ENCODE measurements around the gene POMT1.

POMT1 gene

DNA sequence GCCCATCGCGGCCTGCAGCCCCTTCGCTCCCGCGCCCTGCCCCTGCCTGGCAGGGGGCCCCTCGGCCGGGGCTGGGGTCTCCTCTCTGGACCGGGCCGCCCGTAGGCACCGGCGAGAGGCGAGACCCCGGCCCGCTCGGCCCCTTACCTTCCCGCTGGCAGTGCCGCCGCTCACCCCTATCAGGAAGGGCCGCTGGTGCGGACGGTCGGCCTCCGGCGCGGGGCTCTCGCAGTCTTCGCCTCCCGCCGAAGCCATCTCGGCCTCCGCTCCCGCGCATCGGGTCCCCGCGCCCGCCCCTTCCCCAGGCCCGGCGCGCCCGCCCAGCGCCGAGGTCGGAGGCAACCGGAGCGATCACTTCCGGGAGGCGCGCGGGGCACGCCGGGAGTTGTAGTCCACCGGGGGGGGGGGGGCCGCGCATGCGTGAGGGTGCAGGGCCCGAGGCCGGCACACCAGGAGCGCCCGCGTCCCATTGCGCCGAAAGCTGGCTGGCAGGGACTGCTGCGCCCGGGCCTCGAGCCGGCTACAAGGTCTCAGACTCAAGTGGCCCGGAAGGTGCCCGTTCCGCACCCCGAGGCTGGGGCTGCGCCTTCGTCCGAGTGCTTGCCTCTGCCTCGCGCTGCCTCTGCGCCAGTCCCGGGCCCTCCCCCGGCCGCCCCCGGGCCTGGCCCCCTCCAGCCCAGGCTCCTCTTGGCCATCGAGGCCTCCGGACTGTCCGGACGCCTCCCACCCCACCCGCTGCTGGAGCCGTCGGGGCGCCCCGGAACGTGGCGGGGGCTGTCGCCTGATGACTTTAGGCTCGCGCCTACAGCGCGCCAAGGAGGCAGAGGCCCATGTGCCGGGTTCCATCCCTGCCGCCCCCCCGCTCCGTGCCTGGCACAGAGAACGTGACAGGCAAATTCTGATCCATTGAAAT is 28.5 kb downstream of the POMT1 start, which contains the start of gene UCK1:
Gene UCK1, minus strand, starts transcription at position 344 of the 913 bp plus-strand sequence. Its CDS starts 89 bp downstream, at position 255.
- TF ChIP-seq CREB1 (IDR thresholded peaks at IDR 0.05; ENCODE audit: low read depth) (no peak), FOXM1 (IDR thresholded peaks at IDR 0.05; ENCODE audit: borderline replicate concordance, low read depth) (no peak), TAF1 (IDR thresholded peaks at IDR 0.05; ENCODE audit: low read depth) (peak; percentile 55; the same call in 1 of the 2 replicates), TEAD4 (IDR thresholded peaks at IDR 0.05) (no peak), NFIC (IDR thresholded peaks at IDR 0.05) (no peak), ZBTB7A (IDR thresholded peaks at IDR 0.05; ENCODE audit: low read depth) (no peak; the same call in 1 of the 2 replicates), YY1 (IDR thresholded peaks at IDR 0.05; ENCODE audit: low read depth) (0 out of 2 replicates have a peak, but pooled peaks have one; percentile 4), EP300 (IDR thresholded peaks at IDR 0.05; ENCODE audit: borderline replicate concordance) (no peak), EGR1 (IDR thresholded peaks at IDR 0.05) (no peak), CEBPB (IDR thresholded peaks at IDR 0.05) (no peak), RAD21 (IDR thresholded peaks at IDR 0.05; ENCODE audit: low read depth) (0 out of 2 replicates have a peak, but pooled peaks have one; percentile 4), TCF12 (IDR thresholded peaks at IDR 0.05; ENCODE audit: low read depth) (peak; percentile 34; the same call in 1 of the 2 replicates)
- TF ChIP-seq, protein P1, sequence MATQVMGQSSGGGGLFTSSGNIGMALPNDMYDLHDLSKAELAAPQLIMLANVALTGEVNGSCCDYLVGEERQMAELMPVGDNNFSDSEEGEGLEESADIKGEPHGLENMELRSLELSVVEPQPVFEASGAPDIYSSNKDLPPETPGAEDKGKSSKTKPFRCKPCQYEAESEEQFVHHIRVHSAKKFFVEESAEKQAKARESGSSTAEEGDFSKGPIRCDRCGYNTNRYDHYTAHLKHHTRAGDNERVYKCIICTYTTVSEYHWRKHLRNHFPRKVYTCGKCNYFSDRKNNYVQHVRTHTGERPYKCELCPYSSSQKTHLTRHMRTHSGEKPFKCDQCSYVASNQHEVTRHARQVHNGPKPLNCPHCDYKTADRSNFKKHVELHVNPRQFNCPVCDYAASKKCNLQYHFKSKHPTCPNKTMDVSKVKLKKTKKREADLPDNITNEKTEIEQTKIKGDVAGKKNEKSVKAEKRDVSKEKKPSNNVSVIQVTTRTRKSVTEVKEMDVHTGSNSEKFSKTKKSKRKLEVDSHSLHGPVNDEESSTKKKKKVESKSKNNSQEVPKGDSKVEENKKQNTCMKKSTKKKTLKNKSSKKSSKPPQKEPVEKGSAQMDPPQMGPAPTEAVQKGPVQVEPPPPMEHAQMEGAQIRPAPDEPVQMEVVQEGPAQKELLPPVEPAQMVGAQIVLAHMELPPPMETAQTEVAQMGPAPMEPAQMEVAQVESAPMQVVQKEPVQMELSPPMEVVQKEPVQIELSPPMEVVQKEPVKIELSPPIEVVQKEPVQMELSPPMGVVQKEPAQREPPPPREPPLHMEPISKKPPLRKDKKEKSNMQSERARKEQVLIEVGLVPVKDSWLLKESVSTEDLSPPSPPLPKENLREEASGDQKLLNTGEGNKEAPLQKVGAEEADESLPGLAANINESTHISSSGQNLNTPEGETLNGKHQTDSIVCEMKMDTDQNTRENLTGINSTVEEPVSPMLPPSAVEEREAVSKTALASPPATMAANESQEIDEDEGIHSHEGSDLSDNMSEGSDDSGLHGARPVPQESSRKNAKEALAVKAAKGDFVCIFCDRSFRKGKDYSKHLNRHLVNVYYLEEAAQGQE (IDR thresholded peaks at IDR 0.05; ENCODE audit: low read depth): no peak
- TF ChIP-seq, protein P2, sequence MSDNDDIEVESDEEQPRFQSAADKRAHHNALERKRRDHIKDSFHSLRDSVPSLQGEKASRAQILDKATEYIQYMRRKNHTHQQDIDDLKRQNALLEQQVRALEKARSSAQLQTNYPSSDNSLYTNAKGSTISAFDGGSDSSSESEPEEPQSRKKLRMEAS (IDR thresholded peaks at IDR 0.05): peak; percentile 59

DNA sequence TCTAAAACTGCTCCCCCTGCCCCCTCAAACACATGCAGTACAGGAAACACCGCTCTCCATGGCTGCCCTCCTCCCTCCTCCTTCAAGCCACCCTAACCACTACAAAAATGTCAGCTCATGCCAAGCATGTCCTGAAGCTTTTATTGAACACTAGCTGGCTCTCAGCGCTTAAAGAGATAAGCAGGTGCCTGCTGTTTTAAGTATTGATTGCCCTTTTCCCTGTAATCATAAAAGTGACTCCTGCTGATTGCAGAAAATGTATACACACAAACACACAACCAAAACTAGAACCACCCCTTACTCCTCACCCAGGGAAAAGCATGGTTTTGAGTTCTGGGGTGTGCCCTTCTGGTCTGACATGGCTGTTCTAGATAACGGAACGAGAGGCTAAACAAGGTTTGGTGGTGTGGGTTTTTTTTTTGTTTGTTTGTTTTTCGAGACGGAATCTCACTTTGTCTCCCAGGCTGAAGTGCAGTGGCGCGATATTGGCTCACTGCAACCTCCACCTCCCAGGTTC is 32.1 kb downstream of the POMT1 start:
- TF ChIP-seq, protein P2 (IDR thresholded peaks at IDR 0.05): no peak
- TF ChIP-seq NFIC (IDR thresholded peaks at IDR 0.05) (no peak), TAF1 (IDR thresholded peaks at IDR 0.05; ENCODE audit: low read depth) (no peak), ZBTB7A (IDR thresholded peaks at IDR 0.05; ENCODE audit: low read depth) (no peak), CREB1 (IDR thresholded peaks at IDR 0.05; ENCODE audit: low read depth) (no peak), EP300 (IDR thresholded peaks at IDR 0.05; ENCODE audit: borderline replicate concordance) (no peak), YY1 (IDR thresholded peaks at IDR 0.05; ENCODE audit: low read depth) (no peak), TEAD4 (IDR thresholded peaks at IDR 0.05) (no peak), TCF12 (IDR thresholded peaks at IDR 0.05; ENCODE audit: low read depth) (no peak), RAD21 (IDR thresholded peaks at IDR 0.05; ENCODE audit: low read depth) (no peak), FOXM1 (IDR thresholded peaks at IDR 0.05; ENCODE audit: borderline replicate concordance, low read depth) (no peak), CEBPB (IDR thresholded peaks at IDR 0.05) (no peak), EGR1 (IDR thresholded peaks at IDR 0.05) (no peak)
- TF ChIP-seq, protein P3, sequence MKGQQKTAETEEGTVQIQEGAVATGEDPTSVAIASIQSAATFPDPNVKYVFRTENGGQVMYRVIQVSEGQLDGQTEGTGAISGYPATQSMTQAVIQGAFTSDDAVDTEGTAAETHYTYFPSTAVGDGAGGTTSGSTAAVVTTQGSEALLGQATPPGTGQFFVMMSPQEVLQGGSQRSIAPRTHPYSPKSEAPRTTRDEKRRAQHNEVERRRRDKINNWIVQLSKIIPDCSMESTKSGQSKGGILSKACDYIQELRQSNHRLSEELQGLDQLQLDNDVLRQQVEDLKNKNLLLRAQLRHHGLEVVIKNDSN (IDR thresholded peaks at IDR 0.05): no peak
- TF ChIP-seq, protein P1 (IDR thresholded peaks at IDR 0.05; ENCODE audit: low read depth): no peak

DNA sequence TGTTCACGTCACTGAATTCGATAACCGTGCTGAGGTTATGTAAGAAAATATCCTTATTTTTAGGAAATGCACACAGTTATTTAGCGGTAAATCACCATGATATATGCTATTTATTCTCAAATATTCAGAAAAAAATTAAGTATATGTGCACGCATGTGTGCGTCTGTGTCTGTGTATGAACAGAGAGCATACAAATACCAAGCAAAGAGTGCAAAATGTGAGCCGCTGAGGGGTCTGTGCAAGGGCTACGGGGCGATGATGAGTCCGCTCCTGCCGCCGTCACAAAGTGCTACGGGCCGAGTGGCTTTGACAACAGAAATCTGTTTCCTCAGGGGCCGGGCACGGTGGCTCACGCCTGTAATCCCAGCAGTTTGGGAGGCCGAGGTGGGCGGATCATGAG is 35.2 kb downstream of the POMT1 start:
- TF ChIP-seq, protein P3 (IDR thresholded peaks at IDR 0.05): no peak
- TF ChIP-seq, protein P2 (IDR thresholded peaks at IDR 0.05): no peak
- no peak for TF ChIP-seq TCF12 (IDR thresholded peaks at IDR 0.05; ENCODE audit: low read depth)
- no peak for TF ChIP-seq TAF1 (IDR thresholded peaks at IDR 0.05; ENCODE audit: low read depth)
- no peak for TF ChIP-seq CREB1 (IDR thresholded peaks at IDR 0.05; ENCODE audit: low read depth)
- no peak for TF ChIP-seq RAD21 (IDR thresholded peaks at IDR 0.05; ENCODE audit: low read depth)

DNA sequence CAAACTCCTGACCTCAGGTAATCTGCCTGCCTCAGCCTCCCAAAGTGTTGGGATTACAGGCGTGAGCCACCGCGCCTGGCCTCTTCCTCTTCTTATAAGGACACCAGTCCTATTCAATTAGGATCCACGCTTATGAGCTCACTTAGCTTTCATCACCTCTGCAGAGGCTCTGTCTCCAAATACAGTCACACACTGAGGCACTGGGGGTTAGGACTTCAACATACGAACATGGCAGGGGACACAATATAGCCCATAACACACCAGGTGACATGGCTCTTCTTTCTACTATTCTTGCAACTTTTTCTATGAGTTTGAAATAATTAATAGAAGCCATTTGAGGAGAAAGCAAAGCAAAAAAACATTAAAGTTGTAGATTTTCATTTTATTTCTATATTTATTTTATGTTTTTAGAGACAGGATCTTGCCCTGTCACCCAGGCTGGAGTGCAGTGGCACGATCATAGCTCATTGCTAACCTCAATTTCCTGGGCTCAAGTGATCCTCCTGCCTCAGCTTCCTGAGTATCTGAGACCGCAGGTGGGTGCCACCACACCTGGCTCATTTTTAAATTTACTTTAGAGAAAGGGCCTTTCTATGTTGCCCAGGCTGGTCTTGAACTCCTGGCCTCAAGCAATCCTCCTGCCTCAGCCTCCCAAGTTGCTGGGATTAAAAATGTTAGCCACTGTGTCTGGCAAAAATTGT is 36.7 kb downstream of the POMT1 start:
- TF ChIP-seq CEBPB (IDR thresholded peaks at IDR 0.05): no peak
- no peak for TF ChIP-seq RAD21 (IDR thresholded peaks at IDR 0.05; ENCODE audit: low read depth)
- no peak for TF ChIP-seq EGR1 (IDR thresholded peaks at IDR 0.05)

DNA sequence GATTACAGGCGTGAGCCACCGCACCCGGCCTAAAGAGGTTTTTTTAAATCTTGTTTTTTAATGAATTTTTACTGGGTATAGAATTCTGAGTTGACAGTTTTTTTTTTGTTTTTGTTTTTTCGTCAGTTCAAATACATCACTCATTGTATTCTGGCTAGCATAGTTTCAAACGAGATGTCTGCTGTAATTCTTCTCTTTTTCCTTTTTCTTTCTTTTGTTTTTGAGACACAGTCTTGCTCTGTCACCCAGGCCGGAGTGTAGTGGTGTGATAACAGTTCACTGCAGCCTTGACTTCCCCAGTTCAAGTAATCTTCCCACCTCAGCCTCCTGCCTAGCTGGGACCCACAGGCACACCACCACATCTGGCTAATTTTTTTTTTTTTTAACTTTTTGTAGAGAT is 40.4 kb downstream of the POMT1 start:
- TF ChIP-seq, protein P1 (IDR thresholded peaks at IDR 0.05; ENCODE audit: low read depth): no peak
- TF ChIP-seq NFIC (IDR thresholded peaks at IDR 0.05): no peak
- no peak for TF ChIP-seq CEBPB (IDR thresholded peaks at IDR 0.05)
- TF ChIP-seq YY1 (IDR thresholded peaks at IDR 0.05; ENCODE audit: low read depth): no peak
- TF ChIP-seq TEAD4 (IDR thresholded peaks at IDR 0.05): no peak
- TF ChIP-seq TAF1 (IDR thresholded peaks at IDR 0.05; ENCODE audit: low read depth): no peak
- TF ChIP-seq ZBTB7A (IDR thresholded peaks at IDR 0.05; ENCODE audit: low read depth): no peak
- TF ChIP-seq, protein P2 (IDR thresholded peaks at IDR 0.05): no peak
- no peak for TF ChIP-seq RAD21 (IDR thresholded peaks at IDR 0.05; ENCODE audit: low read depth)
- no peak for TF ChIP-seq EGR1 (IDR thresholded peaks at IDR 0.05)
- TF ChIP-seq FOXM1 (IDR thresholded peaks at IDR 0.05; ENCODE audit: borderline replicate concordance, low read depth): no peak
- TF ChIP-seq EP300 (IDR thresholded peaks at IDR 0.05; ENCODE audit: borderline replicate concordance): no peak
- TF ChIP-seq, protein P3 (IDR thresholded peaks at IDR 0.05): no peak
- TF ChIP-seq CREB1 (IDR thresholded peaks at IDR 0.05; ENCODE audit: low read depth): no peak
- no peak for TF ChIP-seq TCF12 (IDR thresholded peaks at IDR 0.05; ENCODE audit: low read depth)

Data from Ishikawa (cell line).